ENCODE data around the gene FHAD1.

The FHAD1 gene

GRCh38 chr1:15362096-15362736, 115.2 kb downstream of the FHAD1 start:
- Histone ChIP-seq H3K4me1 (ENCODE audit: control insufficient read depth, low read length) (no peaks in the 10 kb centered on the region), H3K27ac (ENCODE audit: low read depth, low read length) (no peak overlapping the region), H3K9me2 (replicated peaks; ENCODE audit: control insufficient read depth, low read length) (no peaks in the 10 kb centered on the region), H3K27me3 (ENCODE audit: control insufficient read depth, low read length) (no peaks in the 10 kb centered on the region), H3F3A (ENCODE audit: control insufficient read depth, insufficient read depth) (no peaks in the 10 kb centered on the region), H3K4me3 (ENCODE audit: low read length) (no peak overlapping the region), H3K36me3 (ENCODE audit: control insufficient read depth, low read length) (no peaks in the 10 kb centered on the region), H4K20me1 (ENCODE audit: control insufficient read depth, insufficient read depth, low read depth, low read length) (no peaks in the 10 kb centered on the region), H3K79me2 (ENCODE audit: control insufficient read depth, low read length) (no peaks in the 10 kb centered on the region), H3K4me2 (ENCODE audit: low read length) (no peak overlapping the region), H3K9me3 (ENCODE audit: control insufficient read depth, insufficient read depth, low read length) (no peaks in the 10 kb centered on the region)
- no peak for TF ChIP-seq EZH2phosphoT487 (IDR thresholded peaks at IDR 0.05; ENCODE audit: borderline replicate concordance, low read length)
- TF ChIP-seq CTCF (IDR thresholded peaks at IDR 0.05; ENCODE audit: low read depth, low read length, poor library complexity, severe bottlenecking): no peak

GRCh38 chr1:15362737-15363128, 115.7 kb downstream of the FHAD1 start:
- TF ChIP-seq CTCF (IDR thresholded peaks at IDR 0.05; ENCODE audit: low read depth, low read length, poor library complexity, severe bottlenecking): no peak
- no peak for TF ChIP-seq EZH2phosphoT487 (IDR thresholded peaks at IDR 0.05; ENCODE audit: borderline replicate concordance, low read length)
- no peaks in the 10 kb centered on the region for H3K9me3 ChIP-seq (ENCODE audit: control insufficient read depth, insufficient read depth, low read length)
- no peaks in the 10 kb centered on the region for H3F3A ChIP-seq (ENCODE audit: control insufficient read depth, insufficient read depth)
- H3K27me3 ChIP-seq (ENCODE audit: control insufficient read depth, low read length): no peaks in the 10 kb centered on the region
- H3K4me1 ChIP-seq (ENCODE audit: control insufficient read depth, low read length): no peaks in the 10 kb centered on the region
- H3K36me3 ChIP-seq (ENCODE audit: control insufficient read depth, low read length): no peaks in the 10 kb centered on the region
- H4K20me1 ChIP-seq (ENCODE audit: control insufficient read depth, insufficient read depth, low read depth, low read length): no peaks in the 10 kb centered on the region
- no peak overlapping the region for H3K4me2 ChIP-seq (ENCODE audit: low read length)
- no peaks in the 10 kb centered on the region for H3K79me2 ChIP-seq (ENCODE audit: control insufficient read depth, low read length)
- H3K4me3 ChIP-seq (ENCODE audit: low read length): no peak overlapping the region
- no peaks in the 10 kb centered on the region for H3K9me2 ChIP-seq (replicated peaks; ENCODE audit: control insufficient read depth, low read length)
- H3K27ac ChIP-seq (ENCODE audit: low read depth, low read length): no peak overlapping the region

- no peaks in the 10 kb centered on the region for H3K79me2 ChIP-seq (ENCODE audit: control insufficient read depth, low read length)
- H3K36me3 ChIP-seq (ENCODE audit: control insufficient read depth, low read length): no peaks in the 10 kb centered on the region
- no peaks in the 10 kb centered on the region for H4K20me1 ChIP-seq (ENCODE audit: control insufficient read depth, insufficient read depth, low read depth, low read length)
- H3K4me2 ChIP-seq (ENCODE audit: low read length): no peak overlapping the region
- no peaks in the 10 kb centered on the region for H3K27me3 ChIP-seq (ENCODE audit: control insufficient read depth, low read length)
- no peaks in the 10 kb centered on the region for H3K4me1 ChIP-seq (ENCODE audit: control insufficient read depth, low read length)
- H3K4me3 ChIP-seq (ENCODE audit: low read length): no peak overlapping the region
- no peak for TF ChIP-seq CTCF (IDR thresholded peaks at IDR 0.05; ENCODE audit: low read depth, low read length, poor library complexity, severe bottlenecking)
- TF ChIP-seq EZH2phosphoT487 (IDR thresholded peaks at IDR 0.05; ENCODE audit: borderline replicate concordance, low read length): no peak
- H3F3A ChIP-seq (ENCODE audit: control insufficient read depth, insufficient read depth): no peaks in the 10 kb centered on the region
- no peaks in the 10 kb centered on the region for H3K9me3 ChIP-seq (ENCODE audit: control insufficient read depth, insufficient read depth, low read length)
- H3K27ac ChIP-seq (ENCODE audit: low read depth, low read length): no peak overlapping the region
- no peaks in the 10 kb centered on the region for H3K9me2 ChIP-seq (replicated peaks; ENCODE audit: control insufficient read depth, low read length)
These were observed 117.7 kb downstream of the FHAD1 start for GRCh38 chr1:15364740-15365139.
